Neural cell (in vitro differentiated cells): Measurements from ENCODE around the gene NIPA2.

Experiments used
- EP300 ChIP-seq: fragments of 450-650 bp; conservative IDR thresholded peaks from 2 replicates; pipeline ENCODE4 v1.6.1; 2014; ENCODE audit warnings: antibody characterized with exemption, mild to moderate bottlenecking, moderate library complexity; ENCODE audit not compliant: poor library complexity, severe bottlenecking
- EZH2 ChIP-seq: fragments of 200-600, 300-800 bp; shearing (Covaris generic), sonication (generic); IDR thresholded peaks from 2 replicates; pipeline ENCODE4 v1.6.1; 2014; ENCODE audit warnings: antibody characterized with exemption, low read length, borderline replicate concordance, mild to moderate bottlenecking; ENCODE audit not compliant: insufficient read depth, poor library complexity, severe bottlenecking
- POLR2AphosphoS5 ChIP-seq: IDR thresholded peaks from 2 replicates; pipeline ENCODE4 v1.6.1; 2012
- RAD21 ChIP-seq: fragments of 450-650 bp; conservative IDR thresholded peaks from 2 replicates; pipeline ENCODE4 v1.6.1; 2014; ENCODE audit warnings: antibody characterized with exemption, mild to moderate bottlenecking, moderate library complexity
- SMC3 ChIP-seq: fragments of 450-650 bp; conservative IDR thresholded peaks from 2 replicates; pipeline ENCODE4 v1.6.1; 2014; ENCODE audit warnings: antibody characterized with exemption, mild to moderate bottlenecking, moderate library complexity; ENCODE audit not compliant: poor library complexity
- TF ChIP-seq, protein P1 (sequence below): fragments of 450-650 bp; IDR thresholded peaks from 2 replicates; pipeline ENCODE4 v1.5.1; 2014; ENCODE audit warnings: antibody characterized with exemption, mild to moderate bottlenecking, moderate library complexity; ENCODE audit not compliant: poor library complexity, severe bottlenecking

DNA sequence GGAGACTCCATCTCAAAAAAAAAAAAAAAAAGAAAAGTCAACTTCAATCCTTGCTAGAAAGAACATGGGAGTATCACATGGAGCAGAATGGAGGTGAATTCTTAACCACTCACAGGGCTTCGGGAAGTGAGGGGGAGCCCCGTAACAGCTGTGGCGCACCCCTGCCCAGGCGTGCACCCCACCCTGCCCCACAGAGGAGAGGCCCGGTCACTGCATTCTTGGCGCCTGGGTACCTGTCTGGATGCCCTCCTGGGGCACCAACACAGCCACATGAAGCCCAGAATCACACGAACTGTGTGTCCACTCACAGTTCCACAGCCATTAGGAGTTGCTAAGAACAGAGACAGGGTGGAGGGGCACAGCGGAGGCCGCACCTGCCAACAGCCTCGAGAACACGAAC is 51.8 kb downstream of the NIPA2 start:
- TF ChIP-seq, protein P1, sequence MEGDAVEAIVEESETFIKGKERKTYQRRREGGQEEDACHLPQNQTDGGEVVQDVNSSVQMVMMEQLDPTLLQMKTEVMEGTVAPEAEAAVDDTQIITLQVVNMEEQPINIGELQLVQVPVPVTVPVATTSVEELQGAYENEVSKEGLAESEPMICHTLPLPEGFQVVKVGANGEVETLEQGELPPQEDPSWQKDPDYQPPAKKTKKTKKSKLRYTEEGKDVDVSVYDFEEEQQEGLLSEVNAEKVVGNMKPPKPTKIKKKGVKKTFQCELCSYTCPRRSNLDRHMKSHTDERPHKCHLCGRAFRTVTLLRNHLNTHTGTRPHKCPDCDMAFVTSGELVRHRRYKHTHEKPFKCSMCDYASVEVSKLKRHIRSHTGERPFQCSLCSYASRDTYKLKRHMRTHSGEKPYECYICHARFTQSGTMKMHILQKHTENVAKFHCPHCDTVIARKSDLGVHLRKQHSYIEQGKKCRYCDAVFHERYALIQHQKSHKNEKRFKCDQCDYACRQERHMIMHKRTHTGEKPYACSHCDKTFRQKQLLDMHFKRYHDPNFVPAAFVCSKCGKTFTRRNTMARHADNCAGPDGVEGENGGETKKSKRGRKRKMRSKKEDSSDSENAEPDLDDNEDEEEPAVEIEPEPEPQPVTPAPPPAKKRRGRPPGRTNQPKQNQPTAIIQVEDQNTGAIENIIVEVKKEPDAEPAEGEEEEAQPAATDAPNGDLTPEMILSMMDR, result no peak
- TF ChIP-seq EZH2 (no peak), SMC3 (no peak), EP300 (no peak), POLR2AphosphoS5 (no peak), RAD21 (no peak)
